T-helper 2 cell (primary cell): Measurements from ENCODE around the gene SGPL1.
"Not testable (repeated sequence)": the region's sequence is repeated elsewhere in the genome, so short reads cannot be mapped to it uniquely, and the experiment has no call there.

Source experiments
- DNase-seq, 5 experiments: peaks; one replicate each; pipeline versions ENCODE4 v3.0.0 to v3.0.0-alpha.2; 2012 to 2022
- total RNA-seq, 2 donors: gene quantifications; one replicate each; lab custom pipeline; 2026; lab: John Stamatoyannopoulos, UW

The SGPL1 gene, protein sequence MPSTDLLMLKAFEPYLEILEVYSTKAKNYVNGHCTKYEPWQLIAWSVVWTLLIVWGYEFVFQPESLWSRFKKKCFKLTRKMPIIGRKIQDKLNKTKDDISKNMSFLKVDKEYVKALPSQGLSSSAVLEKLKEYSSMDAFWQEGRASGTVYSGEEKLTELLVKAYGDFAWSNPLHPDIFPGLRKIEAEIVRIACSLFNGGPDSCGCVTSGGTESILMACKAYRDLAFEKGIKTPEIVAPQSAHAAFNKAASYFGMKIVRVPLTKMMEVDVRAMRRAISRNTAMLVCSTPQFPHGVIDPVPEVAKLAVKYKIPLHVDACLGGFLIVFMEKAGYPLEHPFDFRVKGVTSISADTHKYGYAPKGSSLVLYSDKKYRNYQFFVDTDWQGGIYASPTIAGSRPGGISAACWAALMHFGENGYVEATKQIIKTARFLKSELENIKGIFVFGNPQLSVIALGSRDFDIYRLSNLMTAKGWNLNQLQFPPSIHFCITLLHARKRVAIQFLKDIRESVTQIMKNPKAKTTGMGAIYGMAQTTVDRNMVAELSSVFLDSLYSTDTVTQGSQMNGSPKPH
- total RNA-seq: 30.6 to 32.6 reads per million in 2 donors

DNA sequence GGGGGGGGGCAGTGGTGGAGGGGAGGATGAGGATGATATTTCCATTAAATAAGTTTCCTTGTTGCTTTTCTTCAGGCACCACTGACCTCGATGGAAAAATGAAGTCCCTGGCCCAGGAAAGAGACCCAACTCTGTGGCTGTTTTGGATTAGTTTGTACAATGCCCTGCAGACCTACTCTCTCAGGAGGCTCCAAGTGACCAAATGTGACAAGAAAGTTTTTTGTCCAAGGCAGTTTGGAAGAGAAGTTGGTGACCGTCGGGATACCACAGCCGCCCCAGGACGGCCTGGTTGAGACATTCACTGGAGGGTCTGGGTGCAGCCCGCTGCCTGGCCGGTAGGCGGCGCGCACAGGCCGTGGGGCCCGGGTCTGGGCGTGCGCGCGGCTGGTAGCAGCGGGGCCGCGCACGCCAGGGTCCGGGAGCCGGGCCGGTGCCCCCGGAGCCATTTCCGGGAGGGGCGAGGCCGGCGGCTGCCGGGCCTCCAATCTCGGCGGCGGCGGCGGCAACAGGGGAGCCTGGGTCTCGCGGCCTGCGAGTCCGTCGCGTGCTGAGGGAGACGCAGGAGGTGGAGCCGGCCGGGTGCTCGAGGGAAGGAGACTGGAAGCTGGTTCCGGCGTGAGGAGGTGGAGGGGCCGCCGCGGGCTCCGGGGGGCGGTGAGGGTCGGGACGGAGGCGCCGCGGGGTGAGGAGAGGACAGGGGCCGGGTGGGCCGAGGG lies at the start of gene SGPL1:
Gene SGPL1, plus strand, starts transcription at position 445 of the 716 bp plus-strand sequence. CDS start 906 bp downstream, outside the sequence.
- DNase-seq: peak; percentile 71 to 85 (median 74)

- DNase-seq: not testable (repeated sequence)
Observed at GRCh38 chr10:70768026-70768685, 47.6 kb upstream of the SGPL1 start.

- DNase-seq: no peak
Observed at GRCh38 chr10:70769121-70769520, 46.6 kb upstream of the SGPL1 start.

GRCh38 chr10:70770001-70770400 lies 45.7 kb upstream of the SGPL1 start:
- no peak for DNase-seq

DNA sequence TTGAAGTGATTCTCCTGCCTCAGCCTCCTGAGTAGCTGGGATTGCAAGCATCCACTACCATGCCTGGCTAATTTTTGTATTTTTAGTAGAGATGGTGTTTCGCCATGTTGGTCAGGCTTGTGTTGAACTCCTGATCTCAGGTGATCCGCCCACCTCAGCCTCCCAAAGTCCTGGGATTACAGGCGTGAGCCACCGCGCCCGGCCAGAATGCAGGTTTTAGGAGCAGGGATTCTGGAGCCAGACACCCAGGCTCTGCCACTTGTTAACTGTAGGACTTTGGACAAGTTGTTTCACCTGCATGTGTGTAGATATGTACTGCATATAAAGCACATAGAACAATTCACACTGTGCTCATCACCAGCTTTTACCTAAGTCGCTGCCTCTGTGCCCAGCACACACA lies 45.2 kb upstream of the SGPL1 start:
- DNase-seq: not testable (repeated sequence)

DNA sequence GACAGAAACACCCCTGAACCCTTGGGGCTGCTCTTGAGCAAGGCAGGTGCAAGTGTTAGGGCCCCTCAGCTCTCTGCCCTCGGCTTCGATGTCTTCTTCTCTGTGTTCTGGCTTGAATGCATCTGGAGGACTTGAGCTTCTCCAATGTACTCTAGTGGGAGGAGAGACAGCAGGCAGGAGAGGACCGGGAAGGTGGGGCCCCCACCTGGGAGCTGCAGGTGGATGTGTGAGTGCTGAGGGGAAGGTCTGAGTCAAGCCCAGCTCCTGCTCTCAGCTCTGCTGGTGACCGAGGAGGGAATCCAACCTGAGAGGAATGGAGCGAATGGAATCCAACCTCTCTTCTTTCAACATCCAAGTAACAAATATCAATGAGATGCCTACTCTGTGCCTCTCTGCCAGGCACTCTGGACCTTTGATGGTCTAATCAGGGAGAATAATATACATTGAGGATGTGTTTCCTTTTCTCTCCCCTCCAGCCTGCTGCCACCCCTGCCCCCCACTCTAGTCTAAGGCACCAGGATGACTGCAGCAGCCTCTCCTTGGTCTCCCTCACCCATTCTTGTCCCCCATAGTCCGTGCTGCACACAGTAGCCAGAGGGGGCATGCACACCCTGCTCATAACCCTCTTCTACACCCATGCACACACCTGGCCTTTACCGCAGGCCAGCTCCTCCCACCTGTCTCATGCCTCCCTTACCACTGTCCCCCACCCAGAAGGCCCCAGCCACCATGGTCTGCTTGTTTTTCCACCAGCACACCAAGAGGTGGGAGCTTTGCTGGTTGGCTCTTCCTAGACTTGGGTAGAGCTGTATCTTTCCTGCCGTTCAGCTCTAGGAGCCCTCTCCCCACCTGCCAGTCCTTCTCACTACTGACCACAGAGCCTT lies 44.2 kb upstream of the SGPL1 start:
- DNase-seq: no peak

DNA sequence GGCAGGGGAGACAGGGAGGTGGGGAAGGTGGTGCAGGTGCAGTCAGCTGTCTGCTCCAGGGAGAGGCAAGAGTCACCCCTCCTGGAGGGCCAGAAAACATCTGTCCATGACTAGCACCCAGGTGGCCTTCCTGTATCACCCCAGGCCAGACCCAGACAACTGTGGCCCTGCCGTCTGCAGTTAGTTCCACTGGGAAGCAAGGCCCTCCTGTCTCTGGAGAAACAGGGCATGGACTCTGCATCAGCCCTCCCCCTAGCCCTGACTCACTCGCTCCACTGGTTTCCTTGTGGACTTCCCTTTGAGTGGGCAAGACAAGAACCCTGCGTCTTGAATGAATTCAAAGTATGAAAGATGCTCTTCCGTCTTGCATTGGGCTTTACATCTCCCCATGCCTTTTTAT lies 43.1 kb upstream of the SGPL1 start:
- DNase-seq: no peak

DNA sequence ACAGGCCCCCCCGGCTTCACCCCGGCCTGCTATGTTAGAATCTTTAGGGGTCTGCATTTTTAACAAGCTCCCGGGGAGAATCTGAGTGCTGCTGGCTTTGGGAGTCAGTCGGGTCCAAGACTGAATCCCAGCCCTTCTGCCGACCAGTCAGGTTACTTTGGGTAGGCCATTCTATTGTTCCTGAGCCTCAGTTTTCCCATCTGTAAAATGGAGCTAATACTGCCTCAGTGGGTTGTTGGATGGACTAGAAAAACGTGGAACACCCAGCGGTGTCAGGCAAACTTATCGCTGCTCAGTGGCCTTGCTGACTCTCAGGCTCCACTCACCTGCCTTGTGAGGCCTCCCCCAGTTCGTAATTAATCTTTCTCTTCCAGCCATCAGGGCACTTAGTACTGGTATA lies 42.3 kb upstream of the SGPL1 start:
- DNase-seq: no peak

DNA sequence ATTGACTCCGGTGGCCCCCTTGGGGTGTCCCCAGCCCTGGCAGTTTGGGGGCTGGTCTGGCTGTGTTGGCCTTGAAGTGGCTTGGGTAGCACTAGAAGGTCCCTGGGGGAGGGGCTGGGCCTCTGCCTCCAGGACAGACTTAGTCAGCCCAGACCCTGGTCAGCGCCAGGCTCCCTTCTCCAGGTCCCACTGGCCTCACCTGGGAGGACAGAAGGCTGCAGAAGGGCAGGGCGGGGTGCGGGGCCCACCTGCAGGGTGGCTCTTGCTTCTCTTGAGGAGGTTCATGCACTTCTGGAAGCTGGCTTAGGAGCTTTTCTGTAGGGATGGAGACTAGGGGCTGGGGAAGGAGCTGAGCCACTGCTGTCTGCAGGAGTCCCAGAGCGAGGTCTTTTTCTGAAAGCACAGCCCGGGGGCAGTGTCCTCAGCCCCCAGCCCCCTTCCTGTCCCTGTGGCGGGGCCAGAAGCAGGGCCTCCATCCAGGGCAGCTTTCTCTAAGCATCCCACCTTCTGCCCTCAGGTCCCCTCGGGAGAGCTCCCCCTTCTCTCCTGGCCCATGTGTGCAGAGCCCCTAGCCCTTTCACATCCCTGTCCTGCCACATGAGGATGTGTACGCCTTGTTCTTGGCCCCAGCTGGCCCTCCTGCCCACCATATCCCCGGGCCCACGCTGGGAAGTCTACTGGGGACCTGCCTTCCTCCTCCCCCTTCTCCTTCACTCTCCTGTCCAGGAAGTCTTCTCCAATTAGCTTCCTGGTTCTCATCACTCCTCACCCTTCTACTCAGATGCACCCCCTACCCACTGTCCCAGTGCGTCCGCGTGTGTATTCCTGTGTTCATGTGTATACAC lies 41.6 kb upstream of the SGPL1 start:
- DNase-seq: no peak

DNA sequence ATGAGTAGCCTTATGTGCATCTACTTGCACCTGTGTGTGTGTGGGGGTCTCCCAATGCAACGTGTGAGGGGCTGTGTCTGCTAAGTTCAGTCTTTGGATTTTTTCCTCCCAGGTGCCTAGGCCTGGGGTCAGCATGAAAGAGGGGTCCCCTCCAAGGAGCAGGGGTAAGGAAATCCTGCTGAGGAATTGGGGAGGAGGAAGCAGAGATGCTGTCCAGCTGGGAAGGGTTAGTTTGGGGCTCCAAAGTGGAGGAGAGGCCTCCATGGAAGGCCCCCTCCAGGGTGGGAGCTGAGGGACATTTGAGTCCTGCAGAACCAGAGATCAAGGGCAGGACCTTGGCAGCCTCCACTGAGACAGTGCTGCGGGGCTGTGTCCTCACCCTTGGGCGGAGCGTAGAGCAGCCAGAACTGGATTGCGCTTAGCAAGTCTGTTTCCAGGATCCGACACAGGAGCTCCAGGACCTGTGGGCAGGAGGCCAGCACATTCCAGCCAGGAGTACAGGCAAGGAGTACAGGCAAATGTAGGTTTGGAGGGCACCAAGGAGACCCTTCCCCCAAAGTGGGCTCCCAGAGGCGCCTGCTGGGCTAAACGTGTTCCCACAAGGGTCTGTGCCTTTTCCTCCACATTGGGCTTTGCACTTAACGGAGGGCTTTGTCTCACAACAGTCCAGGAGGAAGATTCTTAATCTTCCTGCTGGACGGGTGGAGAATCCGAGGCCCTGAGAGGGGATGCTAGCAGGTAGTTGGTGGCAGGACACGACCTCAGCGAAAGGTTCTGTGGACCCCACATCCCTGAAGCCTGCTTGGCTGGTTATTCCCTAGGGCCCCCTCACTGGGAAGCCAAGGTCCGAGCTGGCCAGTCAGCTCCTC lies 40.7 kb upstream of the SGPL1 start:
- no peak for DNase-seq

DNA sequence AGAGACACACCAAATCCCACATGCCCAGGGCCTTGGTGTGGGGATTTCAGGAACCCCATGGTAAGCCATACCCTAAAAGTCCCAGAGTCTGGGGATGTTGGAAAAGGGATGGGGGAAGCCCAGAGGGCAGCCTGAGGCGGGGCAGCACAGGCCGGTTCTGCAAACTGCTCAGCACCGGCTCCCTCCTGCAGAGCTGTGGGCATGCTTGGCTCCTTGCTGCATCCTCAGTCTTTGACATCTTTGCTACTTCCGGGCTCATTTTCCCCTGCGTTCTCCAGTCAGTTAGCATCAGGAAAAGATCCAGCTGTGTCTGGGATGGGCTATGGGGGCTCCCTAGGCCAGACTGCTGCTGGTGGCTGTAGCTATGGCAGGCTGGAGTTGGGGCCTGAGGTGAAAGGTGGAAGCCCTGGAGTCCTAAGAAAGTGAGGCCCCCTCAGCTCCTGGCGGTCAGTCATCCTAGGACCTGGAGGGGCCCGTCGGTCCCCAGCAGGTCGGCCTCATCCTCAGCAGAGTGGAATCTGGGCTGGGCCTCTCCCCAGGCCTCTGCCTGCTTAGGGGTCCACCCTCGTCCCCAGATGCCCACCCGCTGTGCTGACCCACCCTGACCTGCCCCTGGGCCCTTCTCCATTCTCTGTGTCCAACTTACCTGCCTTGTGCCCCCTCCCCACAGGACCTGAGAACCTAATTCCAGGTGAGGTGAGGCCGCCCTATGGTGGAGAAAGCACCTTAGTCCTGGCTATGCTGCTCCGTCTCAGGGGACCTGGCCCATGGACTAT lies 39.9 kb upstream of the SGPL1 start:
- DNase-seq: no peak

GRCh38 chr10:70776455-70777005 lies 39.2 kb upstream of the SGPL1 start:
- DNase-seq: no peak

GRCh38 chr10:70777063-70777875 lies 38.5 kb upstream of the SGPL1 start:
- no peak for DNase-seq

- no peak for DNase-seq
Observed at GRCh38 chr10:70778267-70778924, 37.4 kb upstream of the SGPL1 start.

DNA sequence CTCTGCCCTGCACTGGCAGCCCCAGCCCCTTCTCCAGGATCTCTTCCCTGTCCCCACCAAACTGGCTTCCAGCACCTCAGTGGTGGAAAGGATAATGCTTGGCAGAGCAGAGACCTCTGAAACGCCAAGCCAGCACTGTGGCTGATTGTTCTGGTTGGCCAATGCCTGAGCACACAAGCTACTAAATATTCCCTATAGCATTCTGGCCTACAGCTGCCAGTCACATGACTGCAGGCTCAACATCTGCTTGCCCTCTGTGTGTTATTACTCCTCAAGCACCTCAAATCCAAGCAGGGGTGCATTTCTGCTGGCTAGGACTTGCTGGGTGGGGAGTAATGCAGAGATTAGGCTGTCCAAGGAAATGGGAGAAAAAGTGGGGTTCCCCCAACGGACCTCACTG lies 36.7 kb upstream of the SGPL1 start:
- DNase-seq: no peak

GRCh38 chr10:70779511-70780369 lies 36.0 kb upstream of the SGPL1 start:
- DNase-seq: no peak
